Fibroblast of villous mesenchyme (primary cell): ENCODE measurements around the gene TSKU. TPM values are rescaled to one million over a fixed set of nuclear protein-coding genes. Genes with fewer than 3 reads are reported as not detected.

Experiments used
- DNase-seq: peaks from one replicate; pipeline ENCODE4 v3.0.0-alpha.2; 2010; ENCODE audit warnings: low read depth
- H3K4me3 ChIP-seq: 2 replicates; pipeline ENCODE4 v1.5.1; 2011; ENCODE audit warnings: low read depth, mild to moderate bottlenecking, low read length
- CTCF ChIP-seq: IDR thresholded peaks from 2 replicates; pipeline ENCODE4 v1.5.1; 2012; ENCODE audit warnings: low read depth, mild to moderate bottlenecking, low read length; ENCODE audit not compliant: insufficient read depth
- total RNA-seq: library from RNA; depleted of rRNA; stranded (reverse); fragments of >200 nt; gene quantifications from 2 replicates; pipeline ENCODE4 v1.2.3, GENCODE V29; 2012

TSKU gene
- total RNA-seq, 1 donor = 18.6 TPM

DNA sequence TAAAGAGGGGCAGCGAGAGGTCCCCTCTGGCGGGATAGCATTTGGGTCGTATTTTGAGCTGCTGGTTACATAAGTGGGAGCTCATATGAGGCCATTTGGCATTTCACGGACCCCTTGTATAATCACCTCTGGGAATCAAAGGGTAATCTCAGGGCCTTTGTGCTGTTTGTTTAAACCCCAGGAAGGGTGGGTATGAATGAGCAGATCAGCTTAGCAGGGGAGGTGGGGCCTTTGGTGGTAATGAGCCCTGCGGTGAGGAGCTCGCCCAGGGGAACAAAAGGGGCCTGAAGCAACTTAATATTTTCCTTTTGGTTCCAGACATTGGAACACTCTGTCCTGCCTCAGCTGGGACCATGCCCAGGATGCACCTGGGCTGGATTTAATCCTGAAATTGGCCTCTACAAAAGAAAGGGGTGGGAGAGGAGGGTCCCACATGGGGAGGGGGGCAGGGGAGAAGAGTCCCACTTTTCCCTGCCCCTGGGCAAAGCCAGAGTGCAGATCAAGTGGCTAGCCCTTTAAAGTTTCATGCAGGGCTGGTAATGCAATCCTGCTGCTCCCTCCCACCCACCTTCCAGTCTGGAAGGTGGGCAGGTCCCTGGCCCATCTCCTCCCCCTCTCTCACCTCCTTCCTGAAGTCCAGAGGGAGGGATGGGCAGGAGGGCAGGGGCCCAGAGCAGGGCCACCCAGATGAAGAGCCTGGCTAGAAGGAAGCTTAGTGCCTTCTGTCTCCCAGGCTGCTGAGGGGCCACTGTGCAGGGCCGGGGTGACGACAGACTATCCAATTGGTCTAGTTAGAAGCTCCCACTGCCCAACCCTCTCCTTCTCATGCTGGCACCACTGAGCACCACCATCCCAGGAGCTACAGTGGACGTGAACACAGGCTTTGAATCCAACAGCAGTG, 10.5 kb downstream of the TSKU start:
- no peak for DNase-seq
- no peak overlapping the region for H3K4me3 ChIP-seq
- no peak for TF ChIP-seq CTCF

DNA sequence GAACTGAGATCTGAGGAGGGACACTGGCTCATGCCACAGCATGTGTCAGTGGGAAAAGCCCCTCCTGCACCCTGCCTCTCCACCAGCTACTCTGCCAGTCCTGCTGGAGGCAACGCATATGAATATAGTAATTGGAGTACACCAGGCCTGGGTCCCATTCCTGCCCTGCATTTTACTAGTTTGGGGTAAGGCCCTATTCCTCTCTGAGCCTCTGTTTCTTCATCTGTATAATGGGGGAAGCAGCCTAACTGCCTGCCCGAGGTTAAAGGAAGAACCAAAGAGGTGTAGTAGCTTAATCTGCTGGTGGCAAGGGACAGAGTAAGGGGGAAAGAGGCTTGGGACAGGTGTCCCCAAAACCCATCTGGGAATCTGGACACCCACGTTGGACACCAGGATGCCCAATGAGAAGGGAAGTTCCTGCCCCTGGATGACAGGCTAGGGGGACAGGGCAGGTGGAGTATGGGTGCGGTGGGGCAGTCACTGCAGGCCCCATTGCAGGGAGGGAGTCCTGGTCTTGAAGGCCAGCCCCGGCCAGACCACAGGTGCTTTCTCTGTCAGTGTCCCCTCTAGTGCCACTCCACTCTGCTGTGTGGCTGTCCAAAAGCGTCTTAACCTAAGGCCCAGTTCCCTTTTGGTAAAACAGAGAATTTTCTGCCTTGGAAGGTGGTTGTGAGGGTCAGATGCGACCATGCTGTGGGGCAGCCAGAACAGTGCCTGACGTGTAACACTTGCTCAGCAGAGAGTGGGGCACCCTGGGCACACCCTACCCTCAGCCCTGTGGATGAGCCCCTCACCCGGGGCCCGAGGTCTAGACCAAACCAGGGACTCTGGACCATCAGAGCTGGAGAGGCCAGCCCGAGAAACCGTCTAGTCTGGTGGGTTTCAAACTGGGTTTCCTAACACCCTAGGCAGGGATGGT, 11.5 kb downstream of the TSKU start:
- DNase-seq = no peak
- TF ChIP-seq CTCF = no peak

GRCh38 chr11:76795290-76795935, 12.3 kb downstream of the TSKU start:
- no peak for TF ChIP-seq CTCF
- DNase-seq = no peak
- no peak overlapping the region for H3K4me3 ChIP-seq

More for the DNA sequence above, 11.5 kb downstream of the TSKU start:
- H3K4me3 ChIP-seq = no peak overlapping the region

DNA sequence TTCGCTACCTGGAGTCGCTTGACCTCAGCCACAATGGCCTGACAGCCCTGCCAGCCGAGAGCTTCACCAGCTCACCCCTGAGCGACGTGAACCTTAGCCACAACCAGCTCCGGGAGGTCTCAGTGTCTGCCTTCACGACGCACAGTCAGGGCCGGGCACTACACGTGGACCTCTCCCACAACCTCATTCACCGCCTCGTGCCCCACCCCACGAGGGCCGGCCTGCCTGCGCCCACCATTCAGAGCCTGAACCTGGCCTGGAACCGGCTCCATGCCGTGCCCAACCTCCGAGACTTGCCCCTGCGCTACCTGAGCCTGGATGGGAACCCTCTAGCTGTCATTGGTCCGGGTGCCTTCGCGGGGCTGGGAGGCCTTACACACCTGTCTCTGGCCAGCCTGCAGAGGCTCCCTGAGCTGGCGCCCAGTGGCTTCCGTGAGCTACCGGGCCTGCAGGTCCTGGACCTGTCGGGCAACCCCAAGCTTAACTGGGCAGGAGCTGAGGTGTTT, 12.8 kb downstream of the TSKU start:
- H3K4me3 ChIP-seq = no peak overlapping the region
- DNase-seq = no peak
- TF ChIP-seq CTCF = no peak

DNA sequence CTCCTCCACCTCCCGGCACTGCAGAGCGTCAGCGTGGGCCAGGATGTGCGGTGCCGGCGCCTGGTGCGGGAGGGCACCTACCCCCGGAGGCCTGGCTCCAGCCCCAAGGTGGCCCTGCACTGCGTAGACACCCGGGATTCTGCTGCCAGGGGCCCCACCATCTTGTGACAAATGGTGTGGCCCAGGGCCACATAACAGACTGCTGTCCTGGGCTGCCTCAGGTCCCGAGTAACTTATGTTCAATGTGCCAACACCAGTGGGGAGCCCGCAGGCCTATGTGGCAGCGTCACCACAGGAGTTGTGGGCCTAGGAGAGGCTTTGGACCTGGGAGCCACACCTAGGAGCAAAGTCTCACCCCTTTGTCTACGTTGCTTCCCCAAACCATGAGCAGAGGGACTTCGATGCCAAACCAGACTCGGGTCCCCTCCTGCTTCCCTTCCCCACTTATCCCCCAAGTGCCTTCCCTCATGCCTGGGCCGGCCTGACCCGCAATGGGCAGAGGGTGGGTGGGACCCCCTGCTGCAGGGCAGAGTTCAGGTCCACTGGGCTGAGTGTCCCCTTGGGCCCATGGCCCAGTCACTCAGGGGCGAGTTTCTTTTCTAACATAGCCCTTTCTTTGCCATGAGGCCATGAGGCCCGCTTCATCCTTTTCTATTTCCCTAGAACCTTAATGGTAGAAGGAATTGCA, 13.5 kb downstream of the TSKU start:
- TF ChIP-seq CTCF = no peak
- H3K4me3 ChIP-seq = no peak overlapping the region
- no peak for DNase-seq
